ENCODE measurements around the gene SLC17A1.

- TF ChIP-seq CEBPB (IDR thresholded peaks at IDR 0.05): no peak
- TF ChIP-seq FOXM1 (IDR thresholded peaks at IDR 0.05; ENCODE audit: borderline replicate concordance, low read depth): no peak
- no peak for TF ChIP-seq NFIC (IDR thresholded peaks at IDR 0.05)
- no peak for TF ChIP-seq USF1 (IDR thresholded peaks at IDR 0.05)
- TF ChIP-seq MAX (IDR thresholded peaks at IDR 0.05): no peak
- no peak for TF ChIP-seq TAF1 (IDR thresholded peaks at IDR 0.05; ENCODE audit: low read depth)
- TF ChIP-seq YY1 (IDR thresholded peaks at IDR 0.05; ENCODE audit: low read depth): no peak
- no peak for TF ChIP-seq TCF12 (IDR thresholded peaks at IDR 0.05; ENCODE audit: low read depth)
- TF ChIP-seq REST (IDR thresholded peaks at IDR 0.05; ENCODE audit: low read depth): no peak
Observed at GRCh38 chr6:25793970-25794369, 37.9 kb downstream of the SLC17A1 start.
